Astrocyte of the hippocampus (primary cell): ENCODE measurements around the gene ANP32D.
"Not testable (repeated sequence)": the region's sequence is repeated elsewhere in the genome, so short reads cannot be mapped to it uniquely, and the experiment has no call there.

ENCODE experiments used
- DNase-seq: peaks from one replicate; pipeline ENCODE4 v3.0.0; 2011; ENCODE audit warnings: low read depth, low spot score

The ANP32D gene

DNA sequence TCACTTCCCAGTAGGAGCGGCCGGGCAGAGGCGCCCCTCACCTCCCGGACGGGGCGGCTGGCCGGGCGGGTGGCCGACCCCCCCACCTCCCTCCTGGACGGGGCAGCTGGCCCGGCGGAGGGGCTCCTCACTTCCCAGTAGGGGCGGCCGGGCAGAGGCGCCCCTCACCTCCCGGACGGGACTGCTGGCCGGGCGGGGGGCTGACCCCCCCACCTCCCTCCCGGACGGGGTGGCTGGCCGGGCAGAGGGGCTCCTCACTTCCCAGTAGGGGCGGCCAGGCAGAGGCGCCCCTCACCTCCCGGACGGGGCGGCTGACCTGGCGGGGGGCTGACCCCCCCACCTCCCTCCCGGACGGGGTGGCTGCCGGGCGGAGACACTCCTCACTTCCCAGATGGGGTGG lies 27.9 kb downstream of the ANP32D start:
- DNase-seq, result not testable (repeated sequence)

DNA sequence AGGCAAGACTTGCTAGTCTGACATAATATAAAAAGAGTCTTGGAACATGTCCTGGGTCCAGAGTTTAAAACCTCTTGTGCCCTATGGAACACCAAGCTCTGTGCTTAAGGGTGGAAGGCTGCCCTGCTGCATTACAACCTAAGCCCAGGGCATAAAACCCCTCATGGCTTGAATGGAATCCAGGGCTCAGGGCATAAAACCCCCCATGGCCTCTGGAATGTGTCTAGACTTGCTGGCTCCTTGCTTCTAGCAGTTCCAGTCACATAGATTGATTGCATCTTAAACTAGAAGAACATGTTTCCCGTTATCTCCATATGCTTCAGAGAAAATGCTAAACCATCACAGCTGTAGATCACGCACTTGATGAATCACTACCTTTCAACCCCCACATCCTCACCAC lies 34.5 kb downstream of the ANP32D start:
- DNase-seq, result not testable (repeated sequence)

DNA sequence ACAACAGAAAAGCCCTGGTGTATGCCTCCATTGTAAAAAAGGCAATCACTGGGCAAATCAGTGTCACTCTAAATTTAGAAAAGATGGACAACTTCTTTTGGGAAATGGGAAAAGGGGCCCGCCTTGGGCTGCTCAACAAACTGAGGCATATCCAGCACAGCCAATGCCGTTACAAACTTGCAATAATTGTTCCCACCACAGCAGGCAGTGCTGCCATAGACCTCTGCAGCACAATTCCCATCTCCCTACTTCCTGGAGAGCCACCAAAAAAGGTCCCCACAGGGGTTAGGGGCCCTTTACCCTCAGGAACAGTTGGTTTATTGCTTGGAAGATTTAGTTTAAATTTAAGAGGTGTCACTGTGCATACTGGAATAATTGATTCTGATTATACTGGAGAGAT lies 36.6 kb downstream of the ANP32D start:
- DNase-seq, result no peak

GRCh38 chr12:48510111-48510510 lies 37.8 kb downstream of the ANP32D start:
- DNase-seq, result no peak

GRCh38 chr12:48512855-48513254 lies 40.5 kb downstream of the ANP32D start:
- DNase-seq, result no peak

- no peak for DNase-seq
Measured at GRCh38 chr12:48514728-48515127, 42.4 kb downstream of the ANP32D start.

- DNase-seq, result not testable (repeated sequence)
Measured at GRCh38 chr12:48520381-48520780, 48.0 kb downstream of the ANP32D start.
